ENCODE measurements around the gene MMEL1. TPM values are rescaled to one million over a fixed set of nuclear protein-coding genes. Genes with fewer than 3 reads are reported as not detected.
A peak's percentile ranks its signal among the peaks of the same experiment; 100 is the strongest.

The MMEL1 gene
- total and polyA plus RNA-seq, 2 of the 13 experiments (the other 11 are each of a cell fraction or from before 2014, with no cell fraction given) = 0.48 TPM; not detected in 1

DNA sequence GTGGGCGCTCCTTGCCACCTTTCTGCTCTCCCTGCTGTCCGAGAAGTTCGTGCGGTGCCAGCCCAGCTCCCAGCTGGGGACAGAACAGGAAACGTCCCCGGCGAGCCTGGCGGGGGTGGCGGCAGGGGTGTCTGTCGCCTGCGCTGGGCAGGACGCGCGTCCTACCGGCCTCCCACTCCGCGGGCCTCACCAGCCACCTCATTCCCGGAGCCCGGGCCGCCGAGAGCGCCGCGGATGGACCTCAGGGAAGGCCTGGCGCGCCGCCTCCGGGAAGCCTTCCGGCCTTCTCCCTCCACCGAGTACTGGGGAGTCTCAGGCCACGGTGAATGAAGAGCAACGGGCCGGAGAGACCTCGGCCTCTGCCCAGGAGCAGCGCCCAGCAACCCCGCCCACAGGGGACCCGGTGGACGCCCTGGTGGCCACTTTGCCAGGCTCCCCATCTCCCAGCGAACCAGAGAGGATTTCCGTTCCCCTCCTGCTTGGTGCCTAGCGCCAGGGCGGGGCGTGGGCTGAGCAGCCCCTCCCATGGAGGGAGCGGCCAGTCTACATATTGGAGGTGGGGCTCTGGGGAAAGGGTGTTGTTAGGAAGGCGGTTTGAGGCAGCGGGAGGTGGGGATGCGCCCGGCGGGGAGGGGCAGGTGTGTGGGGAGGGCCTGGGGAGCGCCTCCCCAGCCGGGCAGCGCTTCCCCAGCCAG, 86.2 kb downstream of the MMEL1 start (continued):
- TF ChIP-seq WIZ (CRISPR knock-in tag; IDR thresholded peaks at IDR 0.05) (no peak), CEBPG (CRISPR knock-in tag; IDR thresholded peaks at IDR 0.05) (no peak), ZNF879 (CRISPR knock-in tag; IDR thresholded peaks at IDR 0.05) (no peak), SAFB2 (CRISPR knock-in tag; IDR thresholded peaks at IDR 0.05; ENCODE audit: borderline replicate concordance, low read depth) (no peak), ZNF263 (CRISPR knock-in tag; IDR thresholded peaks at IDR 0.05) (0 out of 2 replicates have a peak, but pooled peaks have one; percentile 26), SP4 (CRISPR knock-in tag; IDR thresholded peaks at IDR 0.05) (0 out of 2 replicates have a peak, but pooled peaks have one; percentile 13), MATR3 (CRISPR knock-in tag; IDR thresholded peaks at IDR 0.05) (no peak), STAG1 (CRISPR knock-in tag; IDR thresholded peaks at IDR 0.05) (no peak), ZNF337 (CRISPR knock-in tag; IDR thresholded peaks at IDR 0.05; ENCODE audit: borderline replicate concordance, low read depth) (no peak), ZNF564 (CRISPR knock-in tag; IDR thresholded peaks at IDR 0.05) (0 out of 2 replicates have a peak, but pooled peaks have one; percentile 3), PCBP2 (optimal IDR thresholded peaks at IDR 0.05; ENCODE audit: low read depth, low read length, poor library complexity, severe bottlenecking) (no peak), PHF20 (CRISPR knock-in tag; IDR thresholded peaks at IDR 0.05) (0 out of 2 replicates have a peak, but pooled peaks have one; percentile 13), ZNF317 (CRISPR knock-in tag; IDR thresholded peaks at IDR 0.05) (0 out of 2 replicates have a peak, but pooled peaks have one; percentile 15), HNRNPUL1 (IDR thresholded peaks at IDR 0.05; ENCODE audit: low read depth, low read length) (no peak), ISX (CRISPR knock-in tag; conservative IDR thresholded peaks at IDR 0.05) (no peak), GATAD2A (CRISPR knock-in tag; IDR thresholded peaks at IDR 0.05) (no peak; the same call in 1 of the 2 replicates), ZNF451 (CRISPR knock-in tag; IDR thresholded peaks at IDR 0.05) (no peak), EED (CRISPR knock-in tag; IDR thresholded peaks at IDR 0.05) (no peak), MTF1 (CRISPR knock-in tag; IDR thresholded peaks at IDR 0.05) (no peak)
- TF ChIP-seq, protein P1, sequence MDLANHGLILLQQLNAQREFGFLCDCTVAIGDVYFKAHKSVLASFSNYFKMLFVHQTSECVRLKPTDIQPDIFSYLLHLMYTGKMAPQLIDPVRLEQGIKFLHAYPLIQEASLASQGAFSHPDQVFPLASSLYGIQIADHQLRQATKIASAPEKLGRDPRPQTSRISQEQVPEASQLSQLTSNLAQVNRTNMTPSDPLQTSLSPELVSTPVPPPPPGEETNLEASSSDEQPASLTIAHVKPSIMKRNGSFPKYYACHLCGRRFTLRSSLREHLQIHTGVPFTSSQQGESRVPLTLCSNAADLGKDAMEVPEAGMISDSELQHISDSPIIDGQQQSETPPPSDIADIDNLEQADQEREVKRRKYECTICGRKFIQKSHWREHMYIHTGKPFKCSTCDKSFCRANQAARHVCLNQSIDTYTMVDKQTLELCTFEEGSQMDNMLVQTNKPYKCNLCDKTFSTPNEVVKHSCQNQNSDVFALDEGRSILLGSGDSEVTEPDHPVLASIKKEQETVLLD (CRISPR knock-in tag; IDR thresholded peaks at IDR 0.05; ENCODE audit: low read depth) = peak; percentile 49; the same call in 1 of the 2 replicates
- TF ChIP-seq, protein P2, sequence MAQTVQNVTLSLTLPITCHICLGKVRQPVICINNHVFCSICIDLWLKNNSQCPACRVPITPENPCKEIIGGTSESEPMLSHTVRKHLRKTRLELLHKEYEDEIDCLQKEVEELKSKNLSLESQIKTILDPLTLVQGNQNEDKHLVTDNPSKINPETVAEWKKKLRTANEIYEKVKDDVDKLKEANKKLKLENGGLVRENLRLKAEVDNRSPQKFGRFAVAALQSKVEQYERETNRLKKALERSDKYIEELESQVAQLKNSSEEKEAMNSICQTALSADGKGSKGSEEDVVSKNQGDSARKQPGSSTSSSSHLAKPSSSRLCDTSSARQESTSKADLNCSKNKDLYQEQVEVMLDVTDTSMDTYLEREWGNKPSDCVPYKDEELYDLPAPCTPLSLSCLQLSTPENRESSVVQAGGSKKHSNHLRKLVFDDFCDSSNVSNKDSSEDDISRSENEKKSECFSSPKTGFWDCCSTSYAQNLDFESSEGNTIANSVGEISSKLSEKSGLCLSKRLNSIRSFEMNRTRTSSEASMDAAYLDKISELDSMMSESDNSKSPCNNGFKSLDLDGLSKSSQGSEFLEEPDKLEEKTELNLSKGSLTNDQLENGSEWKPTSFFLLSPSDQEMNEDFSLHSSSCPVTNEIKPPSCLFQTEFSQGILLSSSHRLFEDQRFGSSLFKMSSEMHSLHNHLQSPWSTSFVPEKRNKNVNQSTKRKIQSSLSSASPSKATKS (CRISPR knock-in tag; IDR thresholded peaks at IDR 0.05) = no peak
- TF ChIP-seq, protein P3, sequence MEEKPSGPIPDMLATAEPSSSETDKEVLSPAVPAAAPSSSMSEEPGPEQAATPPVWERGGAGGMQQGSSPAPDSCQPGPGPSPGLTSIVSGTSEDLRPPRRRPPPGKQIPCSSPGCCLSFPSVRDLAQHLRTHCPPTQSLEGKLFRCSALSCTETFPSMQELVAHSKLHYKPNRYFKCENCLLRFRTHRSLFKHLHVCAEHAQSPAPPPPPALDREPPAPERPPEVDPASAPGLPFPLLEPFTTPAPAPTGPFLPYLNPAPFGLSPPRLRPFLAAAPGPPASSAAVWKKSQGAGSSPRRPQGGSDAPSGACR (CRISPR knock-in tag; IDR thresholded peaks at IDR 0.05) = 0 out of 2 replicates have a peak, but pooled peaks have one; percentile 11
- TF ChIP-seq, protein P4, sequence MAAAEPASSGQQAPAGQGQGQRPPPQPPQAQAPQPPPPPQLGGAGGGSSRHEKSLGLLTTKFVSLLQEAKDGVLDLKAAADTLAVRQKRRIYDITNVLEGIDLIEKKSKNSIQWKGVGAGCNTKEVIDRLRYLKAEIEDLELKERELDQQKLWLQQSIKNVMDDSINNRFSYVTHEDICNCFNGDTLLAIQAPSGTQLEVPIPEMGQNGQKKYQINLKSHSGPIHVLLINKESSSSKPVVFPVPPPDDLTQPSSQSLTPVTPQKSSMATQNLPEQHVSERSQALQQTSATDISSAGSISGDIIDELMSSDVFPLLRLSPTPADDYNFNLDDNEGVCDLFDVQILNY (CRISPR knock-in tag; conservative IDR thresholded peaks at IDR 0.05) = 0 out of 2 replicates have a peak, but pooled peaks have one; percentile 26
- TF ChIP-seq, protein P5, sequence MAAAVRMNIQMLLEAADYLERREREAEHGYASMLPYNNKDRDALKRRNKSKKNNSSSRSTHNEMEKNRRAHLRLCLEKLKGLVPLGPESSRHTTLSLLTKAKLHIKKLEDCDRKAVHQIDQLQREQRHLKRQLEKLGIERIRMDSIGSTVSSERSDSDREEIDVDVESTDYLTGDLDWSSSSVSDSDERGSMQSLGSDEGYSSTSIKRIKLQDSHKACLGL (CRISPR knock-in tag; IDR thresholded peaks at IDR 0.05) = peak; percentile 66; the same call in 1 of the 2 replicates

All from HepG2 (cell line).